GM21526 (cell line): ENCODE measurements around the gene SH3GL1.
A peak's percentile ranks its signal among the peaks of the same experiment; 100 is the strongest.

Experiments used
- ATAC-seq: cut with Tn5 transposase; IDR thresholded peaks from one replicate; pipeline ENCODE4 v1.9.1; 2021; ENCODE audit warnings: moderate library complexity; ENCODE audit not compliant: unreplicated experiment, low FRiP score

Gene SH3GL1

DNA sequence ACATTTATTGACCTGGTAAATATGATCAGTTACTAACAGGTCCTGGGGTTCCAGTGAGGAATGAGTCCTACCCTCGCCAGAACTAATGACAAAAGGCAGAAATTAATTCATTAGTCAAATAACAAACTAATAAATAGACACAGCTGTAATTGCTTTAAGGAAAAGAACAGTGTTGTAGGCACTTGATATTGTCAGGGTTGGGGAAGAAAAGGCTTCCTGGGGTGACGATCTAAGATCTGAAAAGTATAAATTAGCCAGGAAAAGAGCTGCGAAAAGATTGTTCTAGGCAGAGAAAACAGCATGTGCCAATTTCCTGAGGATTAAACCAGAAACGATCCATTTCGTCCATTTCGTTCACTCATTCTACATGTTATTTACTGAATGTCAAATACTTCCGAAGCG, 1.4 kb upstream of the SH3GL1 start:
- ATAC-seq = no peak

GRCh38 chr19:4399812-4400134, 574 bp downstream of the SH3GL1 start:
- ATAC-seq = peak; percentile 6

- no peak for ATAC-seq
Measured at GRCh38 chr19:4396949-4397783, 3.2 kb downstream of the SH3GL1 start.

- no peak for ATAC-seq
Measured at GRCh38 chr19:4393947-4394590, 6.3 kb downstream of the SH3GL1 start.

- ATAC-seq = no peak
Measured at GRCh38 chr19:4391701-4392483, 8.5 kb downstream of the SH3GL1 start.

GRCh38 chr19:4391306-4391693, 9.0 kb downstream of the SH3GL1 start:
- ATAC-seq = no peak

DNA sequence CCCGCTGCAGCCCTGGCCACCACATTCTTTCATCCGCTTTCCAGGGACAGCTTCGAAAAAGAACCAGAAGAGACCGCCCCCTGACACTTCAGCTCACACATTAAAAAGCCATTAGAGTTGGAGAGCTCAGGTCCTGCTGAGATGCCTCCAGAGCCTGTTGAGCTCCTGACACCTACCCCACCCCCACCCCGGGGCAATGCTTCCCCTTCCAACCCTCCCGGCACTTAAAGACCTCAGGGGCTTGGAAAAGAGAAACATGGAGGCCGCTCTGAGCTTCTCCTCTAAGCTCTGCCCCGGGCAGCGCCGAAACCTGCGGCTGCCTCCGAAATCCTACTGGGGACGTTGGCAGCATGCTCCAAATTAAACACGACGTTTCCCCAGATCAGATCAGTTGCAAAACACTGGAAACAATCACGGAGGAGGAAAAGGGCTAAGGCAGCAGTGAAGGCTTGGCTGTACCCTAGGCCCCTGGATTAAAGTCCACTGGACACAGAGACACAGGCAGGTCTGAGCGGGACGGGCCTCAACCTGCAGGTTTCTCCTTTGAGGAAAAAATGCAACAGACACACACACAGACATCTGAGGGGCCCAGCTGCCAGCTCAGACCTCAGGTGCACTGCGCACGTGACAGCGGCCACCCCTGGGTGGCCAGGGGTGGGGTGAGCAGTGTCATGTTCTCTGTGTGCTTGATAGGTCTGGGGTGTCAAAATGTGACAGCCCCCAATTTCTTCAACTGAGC, 9.6 kb downstream of the SH3GL1 start:
- ATAC-seq = no peak

DNA sequence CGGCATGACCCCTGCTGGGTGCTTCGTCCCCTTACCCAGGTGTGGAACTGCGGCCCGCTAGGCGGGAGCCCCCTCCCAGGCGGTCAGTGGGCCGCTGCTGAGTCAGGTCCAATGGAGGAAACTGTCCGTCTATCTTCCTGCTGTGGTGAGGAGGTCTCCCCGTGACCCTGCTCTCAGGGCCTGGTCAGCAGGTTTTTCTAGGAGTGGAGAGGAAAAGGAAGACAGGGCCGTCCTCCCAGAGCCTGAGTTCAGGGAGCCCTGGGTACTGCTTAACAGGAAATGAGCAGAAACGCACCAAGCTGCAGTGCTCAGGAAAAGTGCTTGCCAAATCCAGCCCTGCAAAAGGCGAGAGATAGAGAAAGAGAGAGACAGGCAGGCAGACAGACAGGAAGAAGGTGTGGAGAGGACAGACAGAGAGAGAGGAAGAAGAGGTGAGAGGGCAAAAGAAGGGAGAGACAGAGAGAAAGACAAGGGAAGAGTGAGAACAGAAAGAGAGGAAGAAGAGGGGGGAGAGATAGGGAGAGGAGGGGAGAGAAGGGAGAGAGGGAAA, 10.3 kb downstream of the SH3GL1 start:
- ATAC-seq = no peak

GRCh38 chr19:4389511-4390016, 10.8 kb downstream of the SH3GL1 start:
- ATAC-seq = no peak

DNA sequence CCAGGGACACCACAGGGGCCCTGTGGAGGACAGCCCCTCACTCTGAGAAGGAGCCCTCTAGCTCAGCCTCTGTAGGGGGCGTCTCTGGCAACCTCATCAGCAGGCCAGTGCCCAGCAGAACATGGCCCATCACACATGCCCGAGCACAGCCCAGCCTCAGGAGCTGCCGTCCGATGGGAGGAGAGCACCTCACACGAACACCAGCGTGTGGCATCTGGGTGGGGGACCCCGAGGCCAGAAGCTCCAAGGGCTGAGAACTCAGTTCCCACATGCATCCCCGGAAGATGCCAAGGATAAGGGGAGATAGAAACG, 11.3 kb downstream of the SH3GL1 start:
- ATAC-seq = no peak

GRCh38 chr19:4388337-4389063, 11.8 kb downstream of the SH3GL1 start:
- no peak for ATAC-seq

DNA sequence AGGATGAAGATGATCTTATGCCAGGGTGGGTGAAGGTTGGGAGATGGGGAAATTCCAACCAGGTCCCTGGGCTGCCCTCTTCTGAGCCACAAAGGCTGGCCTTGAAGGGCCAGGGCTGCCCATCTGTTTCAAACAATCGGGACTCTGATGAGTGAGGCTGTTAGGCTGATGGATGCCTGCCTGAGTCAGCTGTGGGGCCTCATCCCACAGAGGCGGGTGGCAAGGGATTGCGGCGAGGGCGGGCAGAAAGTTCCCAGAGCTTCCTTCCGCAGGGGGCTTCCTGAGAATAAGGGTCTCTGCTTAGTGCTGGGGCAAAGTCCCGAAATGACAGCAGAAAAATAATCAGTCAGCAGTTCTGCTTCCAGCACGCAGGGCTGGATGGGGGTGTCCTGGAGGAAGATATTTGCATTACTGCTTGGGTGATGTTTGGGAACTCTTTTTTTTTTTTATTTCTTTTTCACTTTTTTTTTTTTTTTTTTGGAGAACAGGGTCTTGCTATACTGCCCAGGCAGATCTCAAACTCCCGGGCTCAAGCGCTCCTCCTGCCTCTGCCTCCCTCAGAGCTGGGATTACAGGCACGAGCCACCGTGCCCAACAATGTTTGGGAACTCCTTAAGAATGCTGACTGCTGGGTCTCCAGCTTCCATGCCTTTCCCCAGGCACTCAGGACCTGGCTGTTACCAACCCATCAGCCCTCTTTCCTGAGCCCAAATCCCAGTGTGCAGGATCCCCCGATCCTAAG, 14.1 kb downstream of the SH3GL1 start:
- no peak for ATAC-seq

DNA sequence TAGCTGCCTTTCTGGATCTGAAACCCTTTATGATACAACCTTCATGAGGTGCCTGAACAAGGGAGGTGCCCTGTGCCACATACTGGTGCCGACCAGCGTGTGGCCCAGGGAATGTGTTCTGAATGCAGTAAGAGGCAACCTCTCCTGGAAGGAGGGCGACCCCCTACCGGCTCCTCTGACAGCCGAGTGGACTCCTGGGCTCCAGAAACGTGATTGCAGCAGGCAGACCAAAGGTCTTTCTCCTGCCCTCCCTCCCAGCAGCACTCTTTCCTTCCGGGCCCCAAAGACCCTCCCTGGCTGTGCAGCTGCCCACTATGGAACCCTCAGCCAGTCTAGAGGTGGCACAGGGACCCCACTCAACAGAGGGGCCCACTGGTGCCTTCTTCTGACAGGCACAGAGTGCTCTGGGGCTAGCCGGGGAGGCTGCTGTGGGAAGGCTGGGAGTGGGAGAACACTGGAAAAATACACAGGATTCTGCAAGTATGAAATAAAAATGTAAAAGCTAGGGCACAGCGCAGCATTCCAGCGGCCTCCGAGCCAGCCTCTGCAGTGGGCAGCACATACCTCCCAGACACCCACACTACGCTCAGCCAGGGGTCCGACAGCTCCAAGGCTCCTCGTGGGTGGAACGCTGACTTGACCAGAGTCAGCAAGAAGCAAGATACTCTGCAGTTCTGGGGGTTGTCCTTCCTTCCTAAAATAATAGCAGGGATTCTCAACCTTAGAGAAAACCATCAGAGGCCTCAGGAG, 14.9 kb downstream of the SH3GL1 start:
- no peak for ATAC-seq

DNA sequence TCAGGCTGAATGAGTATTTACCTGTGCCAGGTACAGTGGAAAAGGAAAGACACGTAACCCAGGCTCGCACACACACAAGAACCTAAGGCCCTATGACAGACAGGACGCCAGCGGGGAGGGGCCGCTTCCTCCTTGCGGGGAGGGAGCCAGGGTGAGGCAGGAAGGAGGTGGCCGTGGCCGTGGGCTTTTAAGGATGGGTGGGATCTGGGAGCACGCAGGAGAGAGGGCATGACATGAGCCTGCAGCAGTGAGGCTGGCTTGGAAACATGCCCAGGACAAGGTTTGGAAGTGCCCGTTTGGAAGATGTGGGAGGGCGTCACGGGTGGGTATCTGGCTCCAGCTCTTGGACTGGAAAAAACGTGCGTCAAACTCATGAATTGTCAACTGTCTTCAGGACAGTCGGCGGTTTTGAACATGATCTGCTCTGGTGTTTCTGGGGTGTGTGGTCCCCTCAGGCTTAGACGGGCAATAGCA, 20.1 kb downstream of the SH3GL1 start:
- ATAC-seq = no peak

GRCh38 chr19:4379383-4380253, 20.7 kb downstream of the SH3GL1 start:
- no peak for ATAC-seq

DNA sequence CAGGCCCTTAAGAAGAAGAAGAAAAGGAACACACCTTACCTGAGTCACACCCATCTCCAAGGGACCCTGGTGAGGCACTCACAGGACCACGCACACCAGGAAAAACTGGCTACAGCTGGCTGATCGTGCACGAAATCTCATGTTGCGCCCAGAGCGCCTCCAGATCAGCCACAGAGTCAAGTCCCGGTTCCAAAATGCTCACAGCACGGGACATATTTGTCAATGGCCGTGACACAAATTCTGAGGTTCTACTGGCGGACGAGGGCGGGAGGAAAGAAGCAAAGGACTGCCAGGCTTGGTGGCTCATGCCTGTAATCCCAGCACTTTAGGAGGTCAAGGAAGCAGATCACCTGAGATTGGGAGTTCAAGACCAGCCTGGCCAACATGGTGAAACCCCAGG, 21.5 kb downstream of the SH3GL1 start:
- no peak for ATAC-seq

DNA sequence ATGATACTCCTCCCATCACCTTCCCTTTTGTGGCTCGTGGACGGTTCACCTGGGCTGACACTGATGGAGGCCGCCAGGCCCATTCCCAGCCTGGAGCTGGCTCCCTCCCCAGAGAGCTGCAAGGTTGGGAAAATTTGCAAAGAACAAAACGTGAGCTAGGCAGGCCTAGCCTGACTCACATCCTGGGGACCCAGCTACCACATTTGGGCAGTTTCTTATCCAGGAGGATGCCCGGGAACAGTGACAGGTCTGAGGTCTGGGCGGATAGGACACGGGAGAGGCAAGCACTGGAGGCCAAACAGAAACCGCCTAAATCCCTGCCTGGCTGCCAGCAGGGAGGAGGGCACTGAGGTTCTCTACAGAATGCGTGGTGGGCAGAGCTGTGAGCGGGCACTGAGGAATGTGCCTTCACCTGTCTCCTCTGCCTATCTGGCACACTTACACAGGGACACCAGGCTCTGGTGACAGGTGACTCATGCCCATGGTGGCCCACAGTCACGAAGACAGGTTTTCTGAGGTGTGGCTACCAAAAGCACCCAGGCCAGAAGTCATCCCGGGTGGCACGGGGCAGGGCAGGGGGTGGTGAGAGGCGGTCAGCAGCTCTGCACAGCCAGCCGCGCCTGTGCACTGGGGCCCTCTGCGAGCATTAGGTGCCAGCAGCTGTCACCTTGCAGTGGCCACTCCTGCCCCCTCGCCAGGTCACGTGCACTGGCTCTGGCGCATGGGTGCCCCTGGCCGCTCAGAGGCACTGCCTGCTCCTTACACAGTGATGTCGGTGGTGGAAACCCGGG, 23.2 kb downstream of the SH3GL1 start:
- ATAC-seq = no peak
